GM10248 (cell line): Measurements from ENCODE around the gene CCDC112.
A peak's percentile ranks its signal among the peaks of the same experiment; 100 is the strongest.

ENCODE experiments used
- CTCF ChIA-PET: fragments of 300-600 bp; sonication (Branson Sonifier 250); formaldehyde crosslinking; extraction: SDS; loops from one replicate; lab custom pipeline; 2021; ENCODE audit warnings: antibody characterized with exemption; lab: Yijun Ruan, JAX
- POLR2A ChIA-PET: fragments of 350-650 bp; sonication (Branson Sonifier 250); formaldehyde crosslinking; extraction: SDS; loops from one replicate; lab custom pipeline; 2020; ENCODE audit warnings: antibody characterized with exemption; lab: Yijun Ruan, JAX
- DNase-seq: peaks from one replicate; pipeline ENCODE4 v3.0.0; 2012; ENCODE audit errors: extremely low spot score
- TF ChIP-seq, protein P1 (sequence below): IDR thresholded peaks from 2 replicates; pipeline ENCODE4 v1.5.1; 2012; ENCODE audit warnings: mild to moderate bottlenecking, low read depth; ENCODE audit errors: extremely low read depth, missing control alignments, control extremely low read depth

The CCDC112 gene

DNA sequence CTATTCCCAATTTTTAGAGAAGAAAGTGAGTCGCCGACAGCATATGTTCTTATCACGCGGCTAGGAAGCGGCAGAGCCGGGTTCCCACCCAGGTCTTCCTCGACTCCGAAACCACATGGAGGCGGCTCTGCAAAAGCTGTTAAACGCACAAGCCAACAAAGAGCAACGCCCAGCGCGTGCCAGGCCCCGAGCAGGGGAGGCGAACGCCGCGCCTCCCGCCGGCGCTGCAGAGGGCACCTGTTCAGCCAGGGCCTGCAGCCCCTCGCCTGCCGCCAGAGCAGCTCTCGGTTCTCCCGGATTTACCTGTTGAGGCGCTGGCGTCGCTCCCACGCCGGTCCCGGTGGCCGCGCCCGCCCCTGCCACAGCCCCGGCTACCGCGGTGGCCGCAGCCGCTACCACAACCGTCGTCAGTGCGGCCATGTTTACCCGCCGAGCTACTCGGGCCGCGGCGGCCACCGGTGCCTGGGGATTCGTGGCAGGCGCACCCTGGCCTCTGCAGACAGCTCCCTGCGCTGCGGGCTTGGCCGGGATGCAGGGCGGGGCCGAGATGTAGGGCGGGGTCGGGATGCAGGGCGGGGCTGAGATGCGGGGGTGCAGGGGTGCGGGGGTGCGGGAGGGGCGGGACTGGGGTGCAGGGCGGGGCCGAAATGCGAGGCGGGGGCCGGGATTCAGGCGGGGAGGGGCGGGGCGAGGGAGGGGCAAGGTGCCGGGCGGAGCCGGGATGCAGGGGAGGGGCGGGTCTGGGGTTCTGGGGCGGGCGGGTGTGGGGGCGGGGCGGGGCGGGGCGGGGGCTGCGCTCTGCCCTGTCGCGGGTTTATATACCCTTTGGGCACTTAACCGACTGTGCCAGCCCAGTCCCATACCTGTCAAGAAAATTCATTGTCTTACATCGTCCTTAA is at the start of gene CCDC112:
Gene CCDC112 (minus strand): TSS at position 531 of the 899 bp plus-strand sequence. CDS start 111 bp downstream, at position 420.
- peak; percentile 95 for DNase-seq
- ChIA-PET POLR2A (no interaction called here), CTCF (interaction anchor here (1.0 to 4.2 kb wide), 8 partner anchors 10 to 285 kb away, joined by 3 to 33 read pairs (median 3); no protein-coding TSS in a partner anchor)
- TF ChIP-seq, protein P1, sequence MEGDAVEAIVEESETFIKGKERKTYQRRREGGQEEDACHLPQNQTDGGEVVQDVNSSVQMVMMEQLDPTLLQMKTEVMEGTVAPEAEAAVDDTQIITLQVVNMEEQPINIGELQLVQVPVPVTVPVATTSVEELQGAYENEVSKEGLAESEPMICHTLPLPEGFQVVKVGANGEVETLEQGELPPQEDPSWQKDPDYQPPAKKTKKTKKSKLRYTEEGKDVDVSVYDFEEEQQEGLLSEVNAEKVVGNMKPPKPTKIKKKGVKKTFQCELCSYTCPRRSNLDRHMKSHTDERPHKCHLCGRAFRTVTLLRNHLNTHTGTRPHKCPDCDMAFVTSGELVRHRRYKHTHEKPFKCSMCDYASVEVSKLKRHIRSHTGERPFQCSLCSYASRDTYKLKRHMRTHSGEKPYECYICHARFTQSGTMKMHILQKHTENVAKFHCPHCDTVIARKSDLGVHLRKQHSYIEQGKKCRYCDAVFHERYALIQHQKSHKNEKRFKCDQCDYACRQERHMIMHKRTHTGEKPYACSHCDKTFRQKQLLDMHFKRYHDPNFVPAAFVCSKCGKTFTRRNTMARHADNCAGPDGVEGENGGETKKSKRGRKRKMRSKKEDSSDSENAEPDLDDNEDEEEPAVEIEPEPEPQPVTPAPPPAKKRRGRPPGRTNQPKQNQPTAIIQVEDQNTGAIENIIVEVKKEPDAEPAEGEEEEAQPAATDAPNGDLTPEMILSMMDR = no peak

- DNase-seq = no peak
- TF ChIP-seq, protein P1 = no peak
- ChIA-PET CTCF (no interaction called here), POLR2A (no interaction called here)
Measured at GRCh38 chr5:115345344-115345743, 48.9 kb upstream of the CCDC112 start.

- TF ChIP-seq, protein P1 = no peak
- CTCF ChIA-PET = interaction anchor here (1.0 to 1.3 kb wide), 2 partner anchors 13 to 233 kb away, joined by 3 read pairs; no protein-coding TSS in a partner anchor
- POLR2A ChIA-PET = no interaction called here
- no peak for DNase-seq
Measured at GRCh38 chr5:115343855-115344254, 47.4 kb upstream of the CCDC112 start.

- ChIA-PET POLR2A (no interaction called here), CTCF (interaction anchor here (1.0 to 1.3 kb wide), 2 partner anchors 15 to 234 kb away, joined by 3 read pairs; no protein-coding TSS in a partner anchor)
- DNase-seq = no peak
- TF ChIP-seq, protein P1 = no peak
Measured at GRCh38 chr5:115342590-115343377, 46.3 kb upstream of the CCDC112 start.

DNA sequence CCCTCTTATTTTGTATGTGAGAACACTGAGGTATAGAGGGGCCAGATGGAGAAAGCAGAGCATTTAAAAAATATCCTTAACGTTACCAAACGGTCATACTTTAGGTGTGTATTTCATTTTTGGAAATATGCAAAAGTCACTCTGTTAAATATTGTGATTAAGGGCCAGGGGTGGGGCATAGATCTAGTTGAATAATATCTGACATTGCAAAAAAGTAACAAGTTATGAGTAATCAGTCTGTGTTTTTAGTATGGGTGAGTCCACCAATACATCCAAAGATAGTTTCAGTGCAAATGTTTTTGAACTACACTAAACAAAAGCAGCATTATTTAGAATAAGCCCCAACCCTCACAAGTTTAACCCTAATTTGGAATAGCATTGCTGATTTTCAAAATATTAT is 45.3 kb upstream of the CCDC112 start:
- TF ChIP-seq, protein P1 = no peak
- POLR2A ChIA-PET = no interaction called here
- CTCF ChIA-PET = interaction anchor here (1.1 kb wide), 1 partner anchor 9 kb away, joined by 4 read pairs; no protein-coding TSS in a partner anchor
- DNase-seq = no peak

GRCh38 chr5:115338851-115339250 is 42.4 kb upstream of the CCDC112 start:
- ChIA-PET POLR2A (no interaction called here), CTCF (interaction anchor here (1.2 kb wide), 1 partner anchor 13 kb away, joined by 7 read pairs; no protein-coding TSS in a partner anchor)
- TF ChIP-seq, protein P1 = no peak
- no peak for DNase-seq
